Measurements from ENCODE around the gene STAMBP. TPM values are rescaled to one million over a fixed set of nuclear protein-coding genes. Genes with fewer than 3 reads are reported as not detected.

Gene STAMBP
- polyA plus RNA-seq, 1 donor (not counting 4 experiments of a cell fraction or from before 2014, with no cell fraction given): 95.4 TPM

- no peaks in the 10 kb centered on the region for H3K27me3 ChIP-seq (ENCODE audit: control insufficient read depth, extremely low read depth, insufficient read depth, low read length)
- no peak overlapping the region for H3K4me2 ChIP-seq (ENCODE audit: control insufficient read depth, extremely low read depth, insufficient read depth, low read depth, low read length)
- no peaks in the 10 kb centered on the region for H3K36me3 ChIP-seq (ENCODE audit: control insufficient read depth in 2 of 2, extremely low read depth in 1 of 2, insufficient read depth in 2 of 2, low read length in 2 of 2)
- no peak overlapping the region for H3K9ac ChIP-seq (ENCODE audit: control insufficient read depth, extremely low read depth, insufficient read depth, low read length)
- H3K9me3 ChIP-seq (ENCODE audit: control insufficient read depth, low read depth, low read length): no peaks in the 10 kb centered on the region
- H3K27ac ChIP-seq (ENCODE audit: control insufficient read depth, insufficient read depth, low read length): no peak overlapping the region
- H3K4me1 ChIP-seq (ENCODE audit: control insufficient read depth, extremely low read depth, insufficient read depth, low read length): no peaks in the 10 kb centered on the region
- H3K9me1 ChIP-seq (ENCODE audit: control insufficient read depth, extremely low read depth, insufficient read depth, low read length): no peaks in the 10 kb centered on the region
- H3K79me2 ChIP-seq (ENCODE audit: control insufficient read depth, insufficient read depth, low read length): no peaks in the 10 kb centered on the region
- no peaks in the 10 kb centered on the region for H4K20me1 ChIP-seq (ENCODE audit: control insufficient read depth, extremely low read depth, insufficient read depth, low read length)
- FAIRE-seq (no peak), DNase-seq (ENCODE audit: low read depth, low spot score) (no peak)
- no peak overlapping the region for H2AFZ ChIP-seq (ENCODE audit: control insufficient read depth, low read length)
- no peak overlapping the region for H3K4me3 ChIP-seq (ENCODE audit: control insufficient read depth in 2 of 3, extremely low read depth in 1 of 3, insufficient read depth in 2 of 3, low read depth in 1 of 3, low read length in 3 of 3)
- no peak for TF ChIP-seq EZH2 (IDR thresholded peaks at IDR 0.05; ENCODE audit: low read length)
- TF ChIP-seq, protein P1, sequence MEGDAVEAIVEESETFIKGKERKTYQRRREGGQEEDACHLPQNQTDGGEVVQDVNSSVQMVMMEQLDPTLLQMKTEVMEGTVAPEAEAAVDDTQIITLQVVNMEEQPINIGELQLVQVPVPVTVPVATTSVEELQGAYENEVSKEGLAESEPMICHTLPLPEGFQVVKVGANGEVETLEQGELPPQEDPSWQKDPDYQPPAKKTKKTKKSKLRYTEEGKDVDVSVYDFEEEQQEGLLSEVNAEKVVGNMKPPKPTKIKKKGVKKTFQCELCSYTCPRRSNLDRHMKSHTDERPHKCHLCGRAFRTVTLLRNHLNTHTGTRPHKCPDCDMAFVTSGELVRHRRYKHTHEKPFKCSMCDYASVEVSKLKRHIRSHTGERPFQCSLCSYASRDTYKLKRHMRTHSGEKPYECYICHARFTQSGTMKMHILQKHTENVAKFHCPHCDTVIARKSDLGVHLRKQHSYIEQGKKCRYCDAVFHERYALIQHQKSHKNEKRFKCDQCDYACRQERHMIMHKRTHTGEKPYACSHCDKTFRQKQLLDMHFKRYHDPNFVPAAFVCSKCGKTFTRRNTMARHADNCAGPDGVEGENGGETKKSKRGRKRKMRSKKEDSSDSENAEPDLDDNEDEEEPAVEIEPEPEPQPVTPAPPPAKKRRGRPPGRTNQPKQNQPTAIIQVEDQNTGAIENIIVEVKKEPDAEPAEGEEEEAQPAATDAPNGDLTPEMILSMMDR (optimal IDR thresholded peaks at IDR 0.05 in 1 of 3, IDR thresholded peaks at IDR 0.05 in 1 of 3, conservative IDR thresholded peaks at IDR 0.05 in 1 of 3; ENCODE audit: extremely low read depth in 1 of 3, insufficient read depth in 2 of 3, low read length in 3 of 3): no peak
- dilution Hi-C loops (cut with MboI; ENCODE audit: extremely low pct_ligation_motif_present, low sequenced_read_pairs): no loop called here
These were observed 10.5 kb upstream of the STAMBP start for GRCh38 chr2:73818296-73818695.

GRCh38 chr2:73821227-73821626 is 7.5 kb upstream of the STAMBP start:
- no peak overlapping the region for H2AFZ ChIP-seq (ENCODE audit: control insufficient read depth, low read length)

More at GRCh38 chr2:73821227-73821626, 7.5 kb upstream of the STAMBP start:
- DNase-seq (ENCODE audit: low read depth, low spot score) (no peak), FAIRE-seq (no peak)
- TF ChIP-seq, protein P1 (optimal IDR thresholded peaks at IDR 0.05 in 1 of 3, IDR thresholded peaks at IDR 0.05 in 1 of 3, conservative IDR thresholded peaks at IDR 0.05 in 1 of 3; ENCODE audit: extremely low read depth in 1 of 3, insufficient read depth in 2 of 3, low read length in 3 of 3): no peak
- no peak for TF ChIP-seq EZH2 (IDR thresholded peaks at IDR 0.05; ENCODE audit: low read length)
- Histone ChIP-seq H3K27me3 (ENCODE audit: control insufficient read depth, extremely low read depth, insufficient read depth, low read length) (no peaks in the 10 kb centered on the region), H3K9me1 (ENCODE audit: control insufficient read depth, extremely low read depth, insufficient read depth, low read length) (no peaks in the 10 kb centered on the region), H4K20me1 (ENCODE audit: control insufficient read depth, extremely low read depth, insufficient read depth, low read length) (no peaks in the 10 kb centered on the region), H3K36me3 (ENCODE audit: control insufficient read depth in 2 of 2, extremely low read depth in 1 of 2, insufficient read depth in 2 of 2, low read length in 2 of 2) (no peaks in the 10 kb centered on the region), H3K9me3 (ENCODE audit: control insufficient read depth, low read depth, low read length) (no peaks in the 10 kb centered on the region), H3K4me2 (ENCODE audit: control insufficient read depth, extremely low read depth, insufficient read depth, low read depth, low read length) (no peak overlapping the region), H3K79me2 (ENCODE audit: control insufficient read depth, insufficient read depth, low read length) (no peaks in the 10 kb centered on the region), H3K4me3 (ENCODE audit: control insufficient read depth in 2 of 3, extremely low read depth in 1 of 3, insufficient read depth in 2 of 3, low read depth in 1 of 3, low read length in 3 of 3) (no peak overlapping the region), H3K4me1 (ENCODE audit: control insufficient read depth, extremely low read depth, insufficient read depth, low read length) (no peaks in the 10 kb centered on the region), H3K9ac (ENCODE audit: control insufficient read depth, extremely low read depth, insufficient read depth, low read length) (no peak overlapping the region), H3K27ac (ENCODE audit: control insufficient read depth, insufficient read depth, low read length) (no peak overlapping the region)
- dilution Hi-C loops (cut with MboI; ENCODE audit: extremely low pct_ligation_motif_present, low sequenced_read_pairs): no loop called here
